ENCODE measurements around the gene RTP5. TPM values are rescaled to one million over a fixed set of nuclear protein-coding genes. Genes with fewer than 3 reads are reported as not detected.

The RTP5 gene
- polyA plus RNA-seq, 1 of the 3 experiments (the other 2 are of a cell fraction), result not detected

- H2AFZ ChIP-seq (ENCODE audit: low read depth), result no peak overlapping the region
- no peaks in the 10 kb centered on the region for H3K36me3 ChIP-seq (replicated peaks in 1 of 2; ENCODE audit: control insufficient read depth in 1 of 2, insufficient read depth in 2 of 2, low read length in 1 of 2)
- H3K9me2 ChIP-seq, result no peaks in the 10 kb centered on the region
- no peak overlapping the region for H3K4me3 ChIP-seq (ENCODE audit: low read depth in 2 of 2, low read length in 1 of 2)
- POLR2A ChIA-PET, result no interaction called here
- H3K4me2 ChIP-seq, result no peak overlapping the region
- CTCF ChIA-PET, result no interaction called here
- H3K4me1 ChIP-seq (ENCODE audit: control insufficient read depth in 1 of 2, insufficient read depth in 2 of 2, low read depth in 1 of 2, low read length in 1 of 2), result peaks cover 0 to 5% of the 10 kb centered on the region in 2 experiments; a peak in 1 of 4 replicates
- WGBS (ENCODE audit: low lambda C conversion rate), result 87% methylated on average over 19 of the region's 26 CpGs
- no peak overlapping the region for H3K9ac ChIP-seq
- no peaks in the 10 kb centered on the region for H3F3A ChIP-seq (replicated peaks; ENCODE audit: insufficient read depth)
- no peak overlapping the region for H3K27ac ChIP-seq (ENCODE audit: low read depth in 2 of 2, low read length in 1 of 2)
- H3K9me3 ChIP-seq, result no peaks in the 10 kb centered on the region
- TF ChIP-seq RXRA (IDR thresholded peaks at IDR 0.05; ENCODE audit: borderline replicate concordance, low read depth) (no peak), TAF1 (IDR thresholded peaks at IDR 0.05; ENCODE audit: borderline replicate concordance, low read depth, low read length) (no peak), NFIC (IDR thresholded peaks at IDR 0.05; ENCODE audit: borderline replicate concordance) (no peak)
- H3K79me2 ChIP-seq (ENCODE audit: insufficient read depth), result no peaks in the 10 kb centered on the region
- DNase-seq, result no peak
- H4K20me1 ChIP-seq (ENCODE audit: insufficient read depth), result no peaks in the 10 kb centered on the region
- H3K27me3 ChIP-seq (ENCODE audit: insufficient read depth), result no peaks in the 10 kb centered on the region
These were observed 39.3 kb downstream of the RTP5 start for GRCh38 chr2:241908686-241909420.

GRCh38 chr2:241909769-241910168 lies 40.2 kb downstream of the RTP5 start:
- Histone ChIP-seq H3K27ac (ENCODE audit: low read depth in 2 of 2, low read length in 1 of 2) (no peak overlapping the region), H3K79me2 (ENCODE audit: insufficient read depth) (no peaks in the 10 kb centered on the region), H3K9ac (no peak overlapping the region), H2AFZ (ENCODE audit: low read depth) (no peak overlapping the region), H3K36me3 (replicated peaks in 1 of 2; ENCODE audit: control insufficient read depth in 1 of 2, insufficient read depth in 2 of 2, low read length in 1 of 2) (no peaks in the 10 kb centered on the region), H3K4me3 (ENCODE audit: low read depth in 2 of 2, low read length in 1 of 2) (no peak overlapping the region), H3F3A (replicated peaks; ENCODE audit: insufficient read depth) (no peaks in the 10 kb centered on the region), H4K20me1 (ENCODE audit: insufficient read depth) (no peaks in the 10 kb centered on the region), H3K9me2 (no peaks in the 10 kb centered on the region), H3K4me1 (ENCODE audit: control insufficient read depth in 1 of 2, insufficient read depth in 2 of 2, low read depth in 1 of 2, low read length in 1 of 2) (peaks cover 0 to 1% of the 10 kb centered on the region in 2 experiments; a peak in 1 of 4 replicates), H3K9me3 (no peaks in the 10 kb centered on the region), H3K27me3 (ENCODE audit: insufficient read depth) (no peaks in the 10 kb centered on the region), H3K4me2 (no peak overlapping the region)
- DNase-seq, result no peak
- ChIA-PET CTCF (no interaction called here), POLR2A (no interaction called here)
- WGBS (ENCODE audit: low lambda C conversion rate), result 80% methylated on average over 10 of the region's 12 CpGs
- TF ChIP-seq RXRA (IDR thresholded peaks at IDR 0.05; ENCODE audit: borderline replicate concordance, low read depth), result no peak
- no peak for TF ChIP-seq JUND (IDR thresholded peaks at IDR 0.05)
- TF ChIP-seq USF2 (IDR thresholded peaks at IDR 0.05; ENCODE audit: borderline replicate concordance, low read depth, low read length), result no peak
- TF ChIP-seq FOXM1 (IDR thresholded peaks at IDR 0.05; ENCODE audit: low read depth), result no peak
- no peak for TF ChIP-seq SMC3 (IDR thresholded peaks at IDR 0.05; ENCODE audit: low read depth, low read length)
- no peak for TF ChIP-seq IRF3 (IDR thresholded peaks at IDR 0.05; ENCODE audit: low read depth, low read length)
- TF ChIP-seq ELF1 (IDR thresholded peaks at IDR 0.05), result no peak
- no peak for TF ChIP-seq FOSL2 (IDR thresholded peaks at IDR 0.05; ENCODE audit: borderline replicate concordance, low read depth)
- TF ChIP-seq GATA2 (CRISPR knock-in tag; IDR thresholded peaks at IDR 0.05), result no peak
- no peak for TF ChIP-seq CHD2 (IDR thresholded peaks at IDR 0.05; ENCODE audit: low read length, partially characterized antibody)
- TF ChIP-seq TAF1 (IDR thresholded peaks at IDR 0.05; ENCODE audit: borderline replicate concordance, low read depth, low read length), result no peak
- TF ChIP-seq USF1 (IDR thresholded peaks at IDR 0.05; ENCODE audit: borderline replicate concordance, low read depth), result no peak
- no peak for TF ChIP-seq RCOR1 (IDR thresholded peaks at IDR 0.05; ENCODE audit: low read length)
- TF ChIP-seq ZBTB33 (IDR thresholded peaks at IDR 0.05; ENCODE audit: borderline replicate concordance, low read depth), result no peak
